Amniotic stem cell (primary cell): ENCODE results near the gene GNA14.
"Not testable (repeated sequence)": the region's sequence is repeated elsewhere in the genome, so short reads cannot be mapped to it uniquely, and the experiment has no call there.

Experiments used
- DNase-seq: peaks from one replicate; lab custom pipeline; 2025; lab: John Stamatoyannopoulos, UW

Gene GNA14

GRCh38 chr9:77588271-77588937 is 59.7 kb downstream of the GNA14 start:
- peak; percentile 49 for DNase-seq

GRCh38 chr9:77587851-77588250 is 60.3 kb downstream of the GNA14 start:
- DNase-seq, result no peak

GRCh38 chr9:77587042-77587441 is 61.1 kb downstream of the GNA14 start:
- no peak for DNase-seq

DNA sequence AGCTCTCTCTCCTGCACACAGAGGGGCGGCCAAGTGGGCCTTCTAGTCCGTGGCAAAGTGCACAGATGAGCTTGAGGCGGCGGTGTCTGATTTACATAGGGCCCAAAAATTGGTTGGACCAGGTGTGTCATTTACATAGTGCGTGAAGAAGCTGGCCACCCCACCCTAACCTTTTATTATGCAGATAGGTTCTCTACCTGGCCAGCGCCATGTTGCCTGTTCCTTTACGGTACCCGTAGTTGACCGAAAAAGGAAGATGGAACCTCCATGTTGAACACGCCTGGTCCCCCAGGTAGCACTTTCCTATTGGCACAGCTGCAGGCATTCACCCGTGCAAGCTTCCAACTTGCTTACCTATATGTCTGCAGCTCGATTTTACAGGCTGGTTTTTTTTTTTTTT is 61.5 kb downstream of the GNA14 start:
- no peak for DNase-seq

- no peak for DNase-seq
Measured at GRCh38 chr9:77585335-77585786, 62.8 kb downstream of the GNA14 start.

- DNase-seq, result not testable (repeated sequence)
Measured at GRCh38 chr9:77584927-77585326, 63.2 kb downstream of the GNA14 start.

GRCh38 chr9:77582961-77583576 is 65.1 kb downstream of the GNA14 start:
- no peak for DNase-seq

- no peak for DNase-seq
Measured at GRCh38 chr9:77582525-77582924, 65.6 kb downstream of the GNA14 start.

DNA sequence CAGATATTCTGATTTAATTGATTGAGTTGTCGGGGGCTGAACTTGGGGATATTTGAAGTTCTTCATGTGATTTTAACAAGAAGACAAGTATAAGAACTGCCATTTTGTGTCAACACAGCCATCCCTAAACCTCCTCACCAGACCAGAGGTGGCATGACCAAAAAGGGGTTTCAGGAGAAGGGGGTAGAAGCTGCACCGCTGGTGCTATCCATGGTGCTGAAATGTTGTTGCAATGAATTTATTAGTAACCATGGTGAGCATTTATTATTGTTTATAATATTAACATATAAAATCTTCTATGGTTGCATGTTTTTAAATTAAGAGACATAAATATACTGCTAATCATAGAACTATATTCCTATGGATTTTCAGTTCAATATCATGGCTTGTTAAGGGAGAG is 72.3 kb downstream of the GNA14 start:
- DNase-seq, result no peak

GRCh38 chr9:77569335-77569734 is 78.8 kb downstream of the GNA14 start:
- DNase-seq, result no peak

DNA sequence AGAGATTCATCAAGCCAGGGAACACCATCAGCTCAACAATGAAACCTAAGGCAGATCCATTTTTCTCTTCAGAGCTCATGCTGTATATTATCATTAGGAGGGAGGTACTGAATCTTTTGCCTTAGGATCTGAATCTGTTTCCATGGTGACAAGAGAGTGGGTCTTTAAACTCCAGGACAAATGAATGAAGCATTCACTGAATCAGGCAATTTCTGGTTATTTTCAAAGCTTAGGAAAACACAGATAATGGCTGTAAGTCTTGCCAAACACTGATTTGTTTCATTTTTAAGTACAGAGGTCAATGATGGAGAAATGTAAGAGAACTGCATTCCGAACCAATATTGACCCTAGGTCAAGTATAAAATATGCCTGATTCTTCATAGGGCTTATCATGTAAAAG is 84.9 kb downstream of the GNA14 start:
- no peak for DNase-seq

DNA sequence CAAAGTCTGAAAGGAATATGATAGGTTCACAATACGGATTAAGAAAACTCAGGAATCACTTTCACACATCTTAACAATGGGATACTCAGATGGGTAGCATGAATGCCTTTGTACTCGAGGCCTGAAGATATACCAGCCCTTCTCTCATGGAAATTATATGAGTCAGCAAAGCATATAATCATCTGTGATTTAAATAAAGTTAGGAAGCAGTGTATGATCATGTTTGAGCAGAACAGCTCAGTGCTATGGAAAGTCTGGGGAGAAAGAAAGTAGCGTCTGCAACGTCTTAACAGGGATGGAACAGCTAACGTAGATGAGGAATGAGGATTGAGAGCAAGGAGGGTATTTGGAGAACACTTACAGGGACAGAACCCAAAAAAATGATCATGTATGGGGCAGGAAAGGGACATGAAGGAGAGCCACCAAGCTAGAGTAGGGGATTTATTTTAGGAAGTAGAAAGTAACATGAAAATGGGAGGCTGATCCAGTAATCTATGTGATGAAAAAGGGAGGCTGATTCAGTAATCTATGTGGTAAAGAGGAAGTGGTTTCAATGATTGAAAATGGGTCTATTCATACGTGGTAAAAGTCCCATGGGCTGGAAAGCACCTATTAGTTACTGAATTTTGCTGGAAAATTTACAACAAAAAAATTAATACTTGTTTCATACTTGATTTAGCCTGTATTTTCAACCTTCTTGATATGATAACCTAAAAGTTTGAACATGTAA is 85.9 kb downstream of the GNA14 start:
- DNase-seq, result no peak

- no peak for DNase-seq
Measured at GRCh38 chr9:77561331-77562018, 86.6 kb downstream of the GNA14 start.

DNA sequence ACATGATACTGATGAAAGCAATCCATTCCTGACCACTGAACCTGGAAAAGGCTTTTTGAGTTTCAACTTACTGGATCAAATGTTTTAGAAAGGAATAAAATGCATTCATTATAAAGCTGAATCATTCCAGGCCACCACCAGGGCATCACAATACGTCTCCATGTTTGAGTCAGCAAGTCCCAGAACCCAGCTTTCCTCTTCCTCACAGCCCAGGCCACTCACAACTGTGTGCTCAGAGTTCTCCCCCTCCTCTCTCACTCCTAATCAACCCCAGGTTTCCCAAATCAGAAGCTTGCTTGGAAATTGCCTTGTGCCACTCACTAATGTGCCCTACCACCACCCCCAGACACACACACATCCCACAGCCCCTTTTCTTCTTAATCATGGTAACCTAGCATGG is 91.7 kb downstream of the GNA14 start:
- DNase-seq, result no peak

- DNase-seq, result no peak
Measured at GRCh38 chr9:77554586-77555105, 93.5 kb downstream of the GNA14 start.

- no peak for DNase-seq
Measured at GRCh38 chr9:77547106-77547730, 100.9 kb downstream of the GNA14 start.

DNA sequence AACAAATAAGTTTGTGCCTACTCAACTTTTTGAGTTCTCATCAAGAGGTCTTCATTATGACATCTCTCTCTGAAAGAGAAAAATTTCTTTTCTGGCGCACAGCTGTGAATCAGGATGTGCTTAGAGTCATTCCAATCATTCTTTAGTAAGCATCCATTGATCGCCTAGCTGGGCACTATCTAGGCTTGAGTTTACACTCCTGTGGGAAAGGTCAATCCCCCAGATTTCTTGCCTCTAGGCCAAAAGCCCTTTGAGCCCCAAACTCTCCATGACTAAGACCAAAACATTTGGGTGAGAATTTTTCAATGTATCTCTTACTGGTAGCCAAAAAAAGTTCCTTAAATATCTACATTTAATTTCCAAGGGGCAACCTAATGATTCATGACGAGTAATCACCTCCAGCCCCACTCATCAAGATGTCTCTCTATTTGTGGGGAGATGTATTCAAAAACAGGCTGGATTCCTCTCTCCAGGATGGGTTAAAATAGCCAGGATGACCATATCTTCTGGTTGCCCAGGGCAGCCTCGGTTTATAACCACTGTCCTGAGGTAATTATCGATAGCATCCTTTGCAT is 101.7 kb downstream of the GNA14 start:
- DNase-seq, result no peak

GRCh38 chr9:77544546-77544945 is 103.6 kb downstream of the GNA14 start:
- no peak for DNase-seq

GRCh38 chr9:77543131-77543822 is 104.8 kb downstream of the GNA14 start:
- no peak for DNase-seq

GRCh38 chr9:77541600-77541999 is 106.5 kb downstream of the GNA14 start:
- no peak for DNase-seq

GRCh38 chr9:77541055-77541454 is 107.1 kb downstream of the GNA14 start:
- no peak for DNase-seq
